Testis (tissue), 3 donors: ENCODE measurements around the gene DGAT2. TPM values are rescaled to one million over a fixed set of nuclear protein-coding genes. Genes with fewer than 3 reads are reported as not detected.

Experiments
- DNase-seq: peaks from one replicate; pipeline ENCODE4 v3.0.0-alpha.2; 2019
- H3K27ac ChIP-seq, 2 donors: fragments of 200-600 bp; sonication (generic); one replicate each; pipeline ENCODE4 v1.5.1; 2019
- H3K27me3 ChIP-seq: fragments of 200-600 bp; sonication (generic); one replicate; pipeline ENCODE4 v1.5.1; 2019
- H3K36me3 ChIP-seq: fragments of 200-600 bp; sonication (generic); one replicate; pipeline ENCODE4 v1.5.1; 2017; ENCODE audit warnings: low read depth; ENCODE audit errors: missing control alignments
- H3K4me1 ChIP-seq: fragments of 200-600 bp; sonication (generic); one replicate; pipeline ENCODE4 v1.5.1; 2019
- H3K4me3 ChIP-seq, 2 donors: fragments of 200-600 bp; sonication (generic); one replicate each; pipeline ENCODE4 v1.5.1; 2017 to 2019
- H3K9me3 ChIP-seq: fragments of 200-600 bp; sonication (generic); one replicate; pipeline ENCODE4 v1.5.1; 2017
- POLR2A ChIP-seq: fragments of 450-650 bp; IDR thresholded peaks from one replicate; pipeline ENCODE4 v1.6.1; 2017; ENCODE audit warnings: antibody characterized with exemption, mild to moderate bottlenecking, moderate library complexity
- WGBS, 2 donors: methylation state at CpG; one replicate each; pipeline ENCODE4 v1.1.5; 2018; 5-methylcytosine and 5-hydroxymethylcytosine counted together
- intact Hi-C: fragments of 100-400 bp; cut with DNase I; formaldehyde crosslinking; loops from one replicate; pipeline ENCODE4 v1.15.1; 2023; ENCODE audit warnings: low total_unique reads
- polyA plus RNA-seq: library from polyadenylated mRNA; stranded (reverse); fragments of 350-450 nt; fragmentation: Illumina TruSeq; extraction: RNeasy Lipid Tissue Mini Kit (QIAGEN cat#74804); gene quantifications from one replicate; pipeline ENCODE4 v1.2.3, GENCODE V29; 2014; ENCODE audit warnings: low read depth, low replicate concordance; ENCODE audit not compliant: insufficient read depth
- total RNA-seq, 2 donors: library from RNA; depleted of rRNA; stranded (reverse); fragments of >200 nt; gene quantifications; one replicate each; pipeline ENCODE4 v1.2.3, GENCODE V29; 2016
- TF ChIP-seq, protein P1 (sequence below), 3 experiments: fragments of 450-650 bp in 2 of 3; fragments of 200-600 bp in 1 of 3; sonication (generic) in 1 of 3; IDR thresholded peaks; one replicate each; pipeline ENCODE4 v1.5.1; 2016 to 2019; ENCODE audit warnings: antibody characterized with exemption in 3 of 3, mild to moderate bottlenecking in 2 of 3, moderate library complexity in 1 of 3

The DGAT2 gene
- total and polyA plus RNA-seq, 3 donors from 2014 or later: 40.9 to 77.6 (median 54.6) TPM

DNA sequence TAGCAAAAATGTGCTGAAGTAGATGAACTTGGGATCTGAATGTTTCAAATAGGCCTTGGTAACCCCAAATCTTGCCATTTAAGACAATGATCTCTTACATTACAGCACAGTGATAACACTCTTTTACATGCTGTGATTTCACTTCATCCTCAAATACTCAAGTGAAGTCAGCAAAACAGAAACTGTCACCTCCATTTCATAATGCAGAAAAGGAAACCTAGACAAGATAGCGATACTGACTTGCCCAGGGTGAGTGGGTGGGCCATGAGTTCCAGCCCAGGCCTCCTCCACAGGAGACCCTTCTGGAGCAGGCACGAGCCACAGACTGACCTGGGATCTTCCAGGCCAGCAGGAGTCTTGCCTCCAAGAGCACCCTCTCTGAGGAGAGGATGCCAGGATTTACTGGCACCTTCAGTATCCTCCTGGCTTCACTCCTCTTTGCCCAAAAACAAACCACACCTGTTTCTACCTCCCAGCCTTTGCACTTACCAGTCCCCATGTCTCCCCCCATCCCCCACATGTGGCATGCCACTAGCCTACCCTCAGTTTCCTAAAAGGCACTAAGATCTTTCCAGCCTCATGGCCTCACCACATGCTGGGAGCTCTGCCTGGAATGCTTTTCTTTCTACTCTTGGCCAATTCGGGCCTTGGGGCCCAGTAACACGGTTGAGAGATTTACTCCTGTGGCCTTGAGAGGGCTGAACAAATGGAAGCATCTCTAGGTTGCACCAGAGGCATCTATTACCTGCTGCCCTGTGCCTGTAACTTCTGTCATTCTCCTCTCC is 1.9 kb upstream of the DGAT2 start:
- intact Hi-C loops: no loop called here
- Histone ChIP-seq H3K4me3 (no peak overlapping the region), H3K27me3 (no peaks in the 10 kb centered on the region), H3K27ac (no peak overlapping the region), H3K36me3 (no peaks in the 10 kb centered on the region), H3K4me1 (peaks cover 8% of the 10 kb centered on the region), H3K9me3 (no peaks in the 10 kb centered on the region)
- TF ChIP-seq POLR2A: no peak
- TF ChIP-seq, protein P1, sequence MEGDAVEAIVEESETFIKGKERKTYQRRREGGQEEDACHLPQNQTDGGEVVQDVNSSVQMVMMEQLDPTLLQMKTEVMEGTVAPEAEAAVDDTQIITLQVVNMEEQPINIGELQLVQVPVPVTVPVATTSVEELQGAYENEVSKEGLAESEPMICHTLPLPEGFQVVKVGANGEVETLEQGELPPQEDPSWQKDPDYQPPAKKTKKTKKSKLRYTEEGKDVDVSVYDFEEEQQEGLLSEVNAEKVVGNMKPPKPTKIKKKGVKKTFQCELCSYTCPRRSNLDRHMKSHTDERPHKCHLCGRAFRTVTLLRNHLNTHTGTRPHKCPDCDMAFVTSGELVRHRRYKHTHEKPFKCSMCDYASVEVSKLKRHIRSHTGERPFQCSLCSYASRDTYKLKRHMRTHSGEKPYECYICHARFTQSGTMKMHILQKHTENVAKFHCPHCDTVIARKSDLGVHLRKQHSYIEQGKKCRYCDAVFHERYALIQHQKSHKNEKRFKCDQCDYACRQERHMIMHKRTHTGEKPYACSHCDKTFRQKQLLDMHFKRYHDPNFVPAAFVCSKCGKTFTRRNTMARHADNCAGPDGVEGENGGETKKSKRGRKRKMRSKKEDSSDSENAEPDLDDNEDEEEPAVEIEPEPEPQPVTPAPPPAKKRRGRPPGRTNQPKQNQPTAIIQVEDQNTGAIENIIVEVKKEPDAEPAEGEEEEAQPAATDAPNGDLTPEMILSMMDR (IDR thresholded peaks at IDR 0.05): no peak
- WGBS, 2 donors: 57 to 58% methylated on average over 4 of the region's 4 CpGs
- DNase-seq: no peak

DNA sequence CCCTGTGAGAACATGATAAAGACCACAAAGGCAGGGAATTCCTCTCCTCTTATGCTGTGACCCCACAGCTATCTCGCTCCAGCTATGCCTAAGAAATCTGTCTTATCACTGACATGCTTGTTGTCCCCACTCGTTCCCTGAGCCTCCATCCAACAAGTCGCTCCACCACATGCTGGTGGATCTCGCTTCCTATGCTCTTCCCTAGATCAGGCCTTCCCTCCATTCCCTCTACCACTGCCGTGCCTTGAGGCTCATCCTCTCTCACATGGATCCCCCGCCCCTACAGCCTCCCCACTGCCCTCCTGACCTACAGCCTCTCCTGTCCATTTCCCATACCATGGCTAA is 1.4 kb upstream of the DGAT2 start:
- H3K9me3 ChIP-seq: no peaks in the 10 kb centered on the region
- H3K27ac ChIP-seq: no peak overlapping the region
- WGBS, 2 donors: 84 to 92% methylated on average over 6 of the region's 6 CpGs
- H3K36me3 ChIP-seq: no peaks in the 10 kb centered on the region
- no peak for DNase-seq
- peaks cover 8% of the 10 kb centered on the region for H3K4me1 ChIP-seq
- no peak overlapping the region for H3K4me3 ChIP-seq
- TF ChIP-seq POLR2A: no peak
- TF ChIP-seq, protein P1 (IDR thresholded peaks at IDR 0.05): no peak
- H3K27me3 ChIP-seq: no peaks in the 10 kb centered on the region
- intact Hi-C loops: no loop called here

DNA sequence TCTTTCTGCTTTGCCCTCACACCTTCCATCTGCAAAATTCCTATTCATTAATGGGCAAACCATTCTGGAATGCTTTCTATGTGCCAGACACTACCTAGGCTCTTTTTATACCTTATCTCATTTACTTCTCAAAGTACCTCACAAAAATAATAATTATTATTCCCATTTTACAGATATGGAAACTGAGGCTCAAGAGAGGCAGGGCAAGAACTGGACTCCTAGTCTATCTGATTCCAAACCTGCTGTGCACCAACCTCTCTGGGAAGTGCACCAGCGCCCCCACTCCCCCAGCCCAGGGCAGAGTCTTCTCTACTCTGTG is 826 bp upstream of the DGAT2 start:
- Histone ChIP-seq H3K4me3 (peak overlapping the region; percentile 36 to 62), H3K27ac (peak overlapping the region in 1 of 2 donors; percentile 57), H3K4me1 (peaks cover 8% of the 10 kb centered on the region), H3K36me3 (no peaks in the 10 kb centered on the region), H3K9me3 (no peaks in the 10 kb centered on the region), H3K27me3 (no peaks in the 10 kb centered on the region)
- 0 to 30% methylated on average over 1 of the region's 1 CpG for WGBS, 2 donors
- TF ChIP-seq, protein P1 (IDR thresholded peaks at IDR 0.05): no peak
- TF ChIP-seq POLR2A: no peak
- intact Hi-C loops: no loop called here
- no peak for DNase-seq

DNA sequence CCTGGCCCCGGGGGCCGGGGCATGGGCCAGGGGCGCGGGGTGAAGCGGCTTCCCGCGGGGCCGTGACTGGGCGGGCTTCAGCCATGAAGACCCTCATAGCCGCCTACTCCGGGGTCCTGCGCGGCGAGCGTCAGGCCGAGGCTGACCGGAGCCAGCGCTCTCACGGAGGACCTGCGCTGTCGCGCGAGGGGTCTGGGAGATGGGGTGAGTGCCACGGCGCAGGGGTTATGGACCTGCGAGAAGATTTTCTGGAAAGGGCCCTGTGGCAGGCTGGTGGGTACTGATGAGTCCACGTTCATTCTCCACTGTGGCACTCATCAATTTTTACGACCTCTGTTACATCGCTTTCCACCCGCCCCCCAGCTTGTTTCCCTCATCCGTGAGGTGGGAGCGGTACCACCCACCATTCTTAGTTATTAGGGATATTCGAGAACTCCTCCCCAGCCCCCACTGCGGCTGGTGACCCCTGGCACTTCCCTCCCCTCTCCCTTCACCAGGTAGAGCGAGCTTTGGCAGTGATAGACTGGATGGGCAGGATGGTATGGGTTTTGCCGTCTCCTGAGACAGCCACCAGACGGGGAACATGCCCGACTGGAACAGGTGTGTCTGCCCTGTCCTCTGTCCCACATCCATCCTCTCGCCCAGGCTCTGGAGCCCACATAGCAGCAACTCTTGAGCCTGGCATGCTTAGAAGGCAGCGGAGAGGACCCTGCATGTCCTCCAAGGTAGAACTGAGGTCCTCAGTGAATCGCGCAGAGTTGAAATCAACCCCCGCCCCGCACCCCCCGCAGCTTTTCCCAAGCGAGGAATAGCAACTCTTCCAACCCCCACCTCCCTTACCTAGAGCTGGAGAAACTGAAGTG is 562 bp downstream of the DGAT2 start:
- Histone ChIP-seq H3K27ac (peak overlapping the region; percentile 16 to 57), H3K27me3 (no peaks in the 10 kb centered on the region), H3K4me3 (peak overlapping the region; percentile 36 to 62), H3K4me1 (peaks cover 8% of the 10 kb centered on the region), H3K36me3 (no peaks in the 10 kb centered on the region), H3K9me3 (no peaks in the 10 kb centered on the region)
- 13 to 16% methylated on average over 15 to 46 of the region's 46 CpGs for WGBS, 2 donors
- no peak for TF ChIP-seq POLR2A
- TF ChIP-seq, protein P1 (IDR thresholded peaks at IDR 0.05): no peak
- intact Hi-C loops: no loop called here
- no peak for DNase-seq
